ENCODE measurements around the gene SORBS2. TPM values are rescaled to one million over a fixed set of nuclear protein-coding genes. Genes with fewer than 3 reads are reported as not detected.

Gene SORBS2
- total and polyA plus RNA-seq, 2 of the 8 experiments (the other 6 are each of a cell fraction or from before 2014, with no cell fraction given) = 73.0 to 87.1 TPM

DNA sequence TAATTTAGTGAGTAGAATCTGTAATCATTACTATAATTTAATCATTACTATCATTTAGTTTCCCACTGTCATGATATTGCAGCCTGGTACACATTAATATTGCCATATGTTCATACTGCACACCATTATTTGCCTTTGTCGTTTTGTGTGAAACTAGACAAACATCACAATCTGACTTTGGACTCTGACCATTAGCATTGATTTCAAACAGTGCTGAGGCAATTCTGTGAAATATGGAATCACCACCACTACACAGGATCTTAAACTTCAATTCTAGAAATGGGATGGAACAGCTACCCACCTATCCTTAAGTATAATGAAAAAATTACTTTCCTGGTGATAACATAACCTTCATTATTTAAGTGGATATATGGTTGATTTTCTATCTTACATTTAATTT, 98.3 kb downstream of the SORBS2 start (continued):
- TF ChIP-seq POU5F1 (IDR thresholded peaks at IDR 0.05; ENCODE audit: low read depth, low read length) = no peak
